ENCODE measurements around the gene ZNF276. TPM values are rescaled to one million over a fixed set of nuclear protein-coding genes. Genes with fewer than 3 reads are reported as not detected.

The ZNF276 gene
- total and polyA plus RNA-seq, 2 experiments from 2014 or later, result 4.3 to 12.0 TPM

DNA sequence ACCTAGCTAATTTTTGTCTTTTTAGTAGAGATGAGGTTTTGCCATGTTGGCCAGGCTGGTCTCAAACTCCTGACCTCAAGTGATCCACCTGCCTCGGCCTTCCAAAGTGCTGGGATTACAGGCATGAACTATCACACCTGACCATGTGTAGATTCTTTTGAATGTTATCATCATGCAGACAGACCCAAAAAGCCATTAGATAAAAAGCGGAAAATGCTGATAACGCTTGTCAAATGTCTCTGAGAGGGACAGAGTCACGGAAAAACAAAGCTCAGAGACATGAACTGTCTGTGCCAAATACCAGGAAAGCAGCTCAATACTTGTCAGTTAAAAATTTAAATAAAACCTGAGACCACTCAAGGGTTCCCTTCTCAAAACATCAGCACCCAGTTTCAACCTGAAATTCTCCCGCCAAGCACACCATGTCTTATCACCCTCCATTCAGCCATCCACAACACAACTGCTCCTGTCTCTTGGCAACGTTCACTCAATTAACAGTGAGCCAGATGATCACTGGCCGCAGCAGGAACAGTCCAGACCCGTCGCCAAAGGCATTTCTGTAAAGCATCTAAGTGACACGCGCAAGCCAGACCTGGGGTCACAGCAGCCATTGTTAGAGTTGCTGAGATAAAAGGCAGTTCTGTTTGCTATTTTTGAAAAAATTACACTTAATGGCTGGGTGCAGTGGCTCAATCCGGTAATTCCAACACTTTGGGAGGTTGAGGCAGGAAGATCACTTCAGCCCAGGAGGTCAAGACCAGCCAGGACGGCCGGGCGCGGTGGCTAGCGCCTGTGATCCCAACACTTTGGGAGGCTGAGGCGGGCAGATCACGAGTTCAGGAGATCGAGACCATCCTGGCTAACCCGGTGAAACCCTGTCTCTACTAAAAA is 65.4 kb downstream of the ZNF276 start:
- TF ChIP-seq EZH2 (IDR thresholded peaks at IDR 0.05; ENCODE audit: insufficient read depth, poor library complexity, severe bottlenecking) (no peak), EZH2phosphoT487 (IDR thresholded peaks at IDR 0.05; ENCODE audit: insufficient read depth, low read depth) (no peak)
- no peaks in the 10 kb centered on the region for H3K9me3 ChIP-seq (ENCODE audit: low read depth)
- in situ Hi-C loops (cut with MboI), result no loop called here
- no peak overlapping the region for H3K4me3 ChIP-seq
- H3K27ac ChIP-seq, result no peak overlapping the region
- no peaks in the 10 kb centered on the region for H3K4me1 ChIP-seq (ENCODE audit: insufficient read depth)
- 94 to 95% methylated on average over 20 to 21 of the region's 21 CpGs for WGBS, 2 experiments (ENCODE audit: low coverage in 1 of 2, low lambda C conversion rate in 2 of 2, missing lambda C conversion rate in 2 of 2)
- H3K79me2 ChIP-seq (ENCODE audit: insufficient read depth), result no peaks in the 10 kb centered on the region
- no peak overlapping the region for H3K4me2 ChIP-seq (ENCODE audit: unreplicated experiment)
- no peaks in the 10 kb centered on the region for H3K9me2 ChIP-seq (ENCODE audit: insufficient read depth)
- no peaks in the 10 kb centered on the region for H3K36me3 ChIP-seq (ENCODE audit: low read depth)
- no peak for DNase-seq
- H3K27me3 ChIP-seq (replicated peaks; ENCODE audit: insufficient read depth), result no peaks in the 10 kb centered on the region
- no peaks in the 10 kb centered on the region for H4K20me1 ChIP-seq (ENCODE audit: insufficient read depth)
- H3F3A ChIP-seq (ENCODE audit: insufficient read depth), result no peaks in the 10 kb centered on the region
- H2AFZ ChIP-seq, result no peak overlapping the region
- H3K9ac ChIP-seq, result no peak overlapping the region

DNA sequence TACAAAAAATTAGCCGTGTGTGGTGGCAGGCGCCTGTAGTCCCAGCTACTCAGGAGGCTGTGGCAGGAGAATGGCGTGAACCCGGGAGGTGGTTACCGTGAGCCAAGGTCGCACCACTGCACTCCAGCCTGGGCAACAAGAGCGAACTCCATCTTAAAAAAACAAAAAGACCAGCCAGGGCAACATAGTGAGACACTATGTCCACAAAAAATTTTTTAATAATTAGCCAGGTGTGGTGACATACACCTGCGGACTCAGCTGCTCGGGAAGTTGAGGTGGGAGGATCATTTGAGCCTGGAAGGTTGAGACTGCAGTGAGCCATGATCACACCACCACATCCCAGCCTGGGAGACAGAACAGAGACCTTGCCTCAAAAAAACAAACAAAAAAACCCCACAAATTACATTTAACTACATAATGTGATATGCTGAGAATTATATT is 66.0 kb downstream of the ZNF276 start:
- H3K27ac ChIP-seq, result no peak overlapping the region
- H3K9me3 ChIP-seq (ENCODE audit: low read depth), result no peaks in the 10 kb centered on the region
- H3K27me3 ChIP-seq (replicated peaks; ENCODE audit: insufficient read depth), result no peaks in the 10 kb centered on the region
- H3K36me3 ChIP-seq (ENCODE audit: low read depth), result no peaks in the 10 kb centered on the region
- TF ChIP-seq EZH2phosphoT487 (IDR thresholded peaks at IDR 0.05; ENCODE audit: insufficient read depth, low read depth) (no peak), EZH2 (IDR thresholded peaks at IDR 0.05; ENCODE audit: insufficient read depth, poor library complexity, severe bottlenecking) (no peak)
- H3K9ac ChIP-seq, result no peak overlapping the region
- no peak overlapping the region for H2AFZ ChIP-seq
- no peaks in the 10 kb centered on the region for H3F3A ChIP-seq (ENCODE audit: insufficient read depth)
- 99% methylated on average over 9 of the region's 9 CpGs for WGBS, 2 experiments (ENCODE audit: low coverage in 1 of 2, low lambda C conversion rate in 2 of 2, missing lambda C conversion rate in 2 of 2)
- H4K20me1 ChIP-seq (ENCODE audit: insufficient read depth), result no peaks in the 10 kb centered on the region
- no peaks in the 10 kb centered on the region for H3K9me2 ChIP-seq (ENCODE audit: insufficient read depth)
- no peak overlapping the region for H3K4me3 ChIP-seq
- no peak overlapping the region for H3K4me2 ChIP-seq (ENCODE audit: unreplicated experiment)
- H3K79me2 ChIP-seq (ENCODE audit: insufficient read depth), result no peaks in the 10 kb centered on the region
- in situ Hi-C loops (cut with MboI), result no loop called here
- DNase-seq, result no peak
- no peaks in the 10 kb centered on the region for H3K4me1 ChIP-seq (ENCODE audit: insufficient read depth)

Other genes starting within 250 kb of the ZNF276 start
- 83.8 and 84.7 TPM in 2 replicates for gene ANKRD11, start 231.0 kb upstream of the ZNF276 start, total RNA-seq (2014; rRNA removed; shearing (Covaris generic))
- 34.7 and 39.3 TPM in 2 replicates for gene ANKRD11, start 231.0 kb upstream of the ZNF276 start, polyA plus RNA-seq (2016; fragmentation: Nextera tagmentation; extraction: Ambion mirVana)
- 155 and 215 TPM in 2 replicates for gene SPG7, start 213.1 kb upstream of the ZNF276 start, total RNA-seq (2014; rRNA removed; shearing (Covaris generic))
- 47.5 and 53.9 TPM in 2 replicates for gene SPG7, start 213.1 kb upstream of the ZNF276 start, polyA plus RNA-seq (2016; fragmentation: Nextera tagmentation; extraction: Ambion mirVana)
- 3,580 and 6,666 TPM in 2 replicates for gene RPL13, start 160.9 kb upstream of the ZNF276 start, total RNA-seq (2014; rRNA removed; shearing (Covaris generic))
- 1,418 and 1,480 TPM in 2 replicates for gene RPL13, start 160.9 kb upstream of the ZNF276 start, polyA plus RNA-seq (2016; fragmentation: Nextera tagmentation; extraction: Ambion mirVana)
- gene CPNE7, start 145.8 kb upstream of the ZNF276 start, total RNA-seq (2014; rRNA removed; shearing (Covaris generic)), result 7.7 and 10.1 TPM in 2 replicates
- 4.7 and 5.3 TPM in 2 replicates for gene CPNE7, start 145.8 kb upstream of the ZNF276 start, polyA plus RNA-seq (2016; fragmentation: Nextera tagmentation; extraction: Ambion mirVana)
- gene DPEP1, start 107.9 kb upstream of the ZNF276 start, total RNA-seq (2014; rRNA removed; shearing (Covaris generic)), result not detected in 2 replicates
- gene DPEP1, start 107.9 kb upstream of the ZNF276 start, polyA plus RNA-seq (2016; fragmentation: Nextera tagmentation; extraction: Ambion mirVana), result not detected in 2 replicates
- gene CHMP1A, start 63.8 kb upstream of the ZNF276 start, total RNA-seq (2014; rRNA removed; shearing (Covaris generic)), result 85.7 and 111 TPM in 2 replicates
- gene CHMP1A, start 63.8 kb upstream of the ZNF276 start, polyA plus RNA-seq (2016; fragmentation: Nextera tagmentation; extraction: Ambion mirVana), result 97.2 and 102 TPM in 2 replicates
- 1.8 and 2.7 TPM in 2 replicates for gene SPATA33, start 63.7 kb upstream of the ZNF276 start, total RNA-seq (2014; rRNA removed; shearing (Covaris generic))
- gene SPATA33, start 63.7 kb upstream of the ZNF276 start, polyA plus RNA-seq (2016; fragmentation: Nextera tagmentation; extraction: Ambion mirVana), result 7.5 and 8.6 TPM in 2 replicates
- gene CDK10, start 34.8 kb upstream of the ZNF276 start, total RNA-seq (2014; rRNA removed; shearing (Covaris generic)), result 43.8 and 49.6 TPM in 2 replicates
- 51.9 and 52.8 TPM in 2 replicates for gene CDK10, start 34.8 kb upstream of the ZNF276 start, polyA plus RNA-seq (2016; fragmentation: Nextera tagmentation; extraction: Ambion mirVana)
- gene SPATA2L, start 19.8 kb upstream of the ZNF276 start, total RNA-seq (2014; rRNA removed; shearing (Covaris generic)), result 19.2 and 27.5 TPM in 2 replicates
- gene SPATA2L, start 19.8 kb upstream of the ZNF276 start, polyA plus RNA-seq (2016; fragmentation: Nextera tagmentation; extraction: Ambion mirVana), result 10.3 and 12.7 TPM in 2 replicates
- gene VPS9D1, start 639 bp upstream of the ZNF276 start, total RNA-seq (2014; rRNA removed; shearing (Covaris generic)), result 15.8 and 19.5 TPM in 2 replicates
- 4.8 and 5.6 TPM in 2 replicates for gene VPS9D1, start 639 bp upstream of the ZNF276 start, polyA plus RNA-seq (2016; fragmentation: Nextera tagmentation; extraction: Ambion mirVana)
- gene FANCA, start 95.1 kb downstream of the ZNF276 start, total RNA-seq (2014; rRNA removed; shearing (Covaris generic)), result 10.6 and 12.4 TPM in 2 replicates
- 6.5 and 7.9 TPM in 2 replicates for gene FANCA, start 95.1 kb downstream of the ZNF276 start, polyA plus RNA-seq (2016; fragmentation: Nextera tagmentation; extraction: Ambion mirVana)
- 3.6 TPM in 1 of 2 replicates, not detected in the other for gene SPIRE2, start 106.9 kb downstream of the ZNF276 start, total RNA-seq (2014; rRNA removed; shearing (Covaris generic))
- 0.55 and 0.79 TPM in 2 replicates for gene SPIRE2, start 106.9 kb downstream of the ZNF276 start, polyA plus RNA-seq (2016; fragmentation: Nextera tagmentation; extraction: Ambion mirVana)
- 143 and 166 TPM in 2 replicates for gene TCF25, start 152.1 kb downstream of the ZNF276 start, total RNA-seq (2014; rRNA removed; shearing (Covaris generic))
- 162 and 165 TPM in 2 replicates for gene TCF25, start 152.1 kb downstream of the ZNF276 start, polyA plus RNA-seq (2016; fragmentation: Nextera tagmentation; extraction: Ambion mirVana)
- gene MC1R, start 197.3 kb downstream of the ZNF276 start, total RNA-seq (2014; rRNA removed; shearing (Covaris generic)), result 5.6 and 7.7 TPM in 2 replicates
- 3.8 and 4.0 TPM in 2 replicates for gene MC1R, start 197.3 kb downstream of the ZNF276 start, polyA plus RNA-seq (2016; fragmentation: Nextera tagmentation; extraction: Ambion mirVana)
- gene TUBB3, start 201.8 kb downstream of the ZNF276 start, total RNA-seq (2014; rRNA removed; shearing (Covaris generic)), result 215 and 225 TPM in 2 replicates
- gene TUBB3, start 201.8 kb downstream of the ZNF276 start, polyA plus RNA-seq (2016; fragmentation: Nextera tagmentation; extraction: Ambion mirVana), result 95.8 and 96.4 TPM in 2 replicates
- 65.8 and 106 TPM in 2 replicates for gene DEF8, start 227.2 kb downstream of the ZNF276 start, total RNA-seq (2014; rRNA removed; shearing (Covaris generic))
- 85.3 and 88.9 TPM in 2 replicates for gene DEF8, start 227.2 kb downstream of the ZNF276 start, polyA plus RNA-seq (2016; fragmentation: Nextera tagmentation; extraction: Ambion mirVana)

Measured in GM23248 (cell line).